ENCODE results near the gene WDFY4.

DNA sequence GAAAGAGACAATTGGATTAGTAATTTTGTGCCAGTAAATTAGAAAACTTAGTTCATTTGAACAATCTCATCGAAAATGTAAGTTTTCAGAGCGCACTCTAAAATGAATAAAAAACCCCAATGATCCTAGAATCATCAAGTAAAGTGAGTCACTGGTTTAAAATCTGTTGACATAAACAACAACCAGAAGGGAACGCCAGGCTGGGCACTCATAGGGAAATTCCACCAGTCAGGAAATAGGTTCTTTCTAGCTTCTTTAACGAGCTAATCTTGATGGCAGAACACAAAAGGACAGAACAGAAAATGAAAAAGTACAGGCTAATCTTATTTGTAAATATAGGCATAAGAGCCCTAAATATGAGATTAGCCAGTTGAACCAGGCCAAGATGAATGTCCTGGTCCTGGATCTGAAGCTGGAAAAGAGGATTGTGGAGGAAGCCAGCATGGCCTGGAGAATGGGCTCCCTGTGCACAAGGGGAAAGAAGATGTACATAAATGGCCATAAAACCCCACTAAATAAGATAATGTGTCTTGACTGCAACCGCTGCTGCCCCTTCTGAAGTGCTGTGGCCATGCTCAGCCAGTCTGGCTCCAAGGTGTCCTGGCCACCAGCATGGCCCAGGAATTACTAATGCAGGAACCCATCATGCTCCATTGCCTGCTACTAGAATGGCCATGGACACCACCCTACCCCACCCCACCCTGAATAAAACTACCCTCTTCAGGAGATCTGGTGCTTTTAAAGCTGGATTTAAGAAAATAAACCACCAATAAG is 114.0 kb downstream of the WDFY4 start:
- TF ChIP-seq POLR2A (IDR thresholded peaks at IDR 0.05; ENCODE audit: low read depth, low read length) (no peak), CTCF (IDR thresholded peaks at IDR 0.05; ENCODE audit: extremely low read depth in 1 of 2, insufficient read depth in 1 of 2, low read depth in 1 of 2, low read length in 2 of 2) (no peak), GATA2 (IDR thresholded peaks at IDR 0.05; ENCODE audit: insufficient read depth, insufficient read length, low read depth, low read length) (no peak), EZH2 (IDR thresholded peaks at IDR 0.05; ENCODE audit: borderline replicate concordance, low read depth, low read length, severe bottlenecking) (no peak), MAX (IDR thresholded peaks at IDR 0.05; ENCODE audit: insufficient read depth, insufficient read length) (no peak)
